Endothelial cell (in vitro differentiated cells): ENCODE data around the gene GRID1. TPM values are rescaled to one million over a fixed set of nuclear protein-coding genes. Genes with fewer than 3 reads are reported as not detected.

ENCODE experiments used
- DNase-seq: peaks from one replicate; pipeline ENCODE4 v3.0.0; 2021; ENCODE audit warnings: low spot score
- H3K27ac Mint-ChIP-seq: one replicate; pipeline ENCODE4 v1.8.0; 2021; ENCODE audit warnings: mixed read lengths, inconsistent platforms; ENCODE audit not compliant: unreplicated experiment
- H3K27me3 Mint-ChIP-seq: one replicate; pipeline ENCODE4 v1.8.0; 2021; ENCODE audit warnings: mild to moderate bottlenecking, moderate library complexity, mixed read lengths, inconsistent platforms; ENCODE audit not compliant: unreplicated experiment
- H3K36me3 Mint-ChIP-seq: one replicate; pipeline ENCODE4 v1.8.0; 2021; ENCODE audit warnings: mild to moderate bottlenecking, low read depth, mixed read lengths, inconsistent platforms; ENCODE audit not compliant: unreplicated experiment
- H3K4me1 Mint-ChIP-seq: one replicate; pipeline ENCODE4 v1.8.0; 2021; ENCODE audit warnings: mild to moderate bottlenecking, mixed read lengths, inconsistent platforms; ENCODE audit not compliant: unreplicated experiment
- H3K4me3 Mint-ChIP-seq: one replicate; pipeline ENCODE4 v1.8.0; 2021; ENCODE audit warnings: mild to moderate bottlenecking, mixed read lengths, inconsistent platforms; ENCODE audit not compliant: unreplicated experiment
- H3K9me3 Mint-ChIP-seq: one replicate; pipeline ENCODE4 v1.8.0; 2021; ENCODE audit warnings: mixed read lengths, inconsistent platforms; ENCODE audit not compliant: unreplicated experiment
- total RNA-seq: library from RNA; stranded (reverse); fragmentation: NEBNext Ultra II Directional; extraction: Animal tissue kit (Norgen Biotek cat#: 25700); gene quantifications from one replicate; pipeline ENCODE4 v1.2.1, GENCODE V29; 2021; ENCODE audit not compliant: unreplicated experiment
- TF ChIP-seq, protein P1 (sequence below): fragments of 200-600 bp; sonication (generic); IDR thresholded peaks from one replicate; pipeline ENCODE4 v1.5.0; 2021; ENCODE audit warnings: antibody characterized with exemption; ENCODE audit not compliant: unreplicated experiment

GRID1 gene
- total RNA-seq, 1 donor from 2014 or later = 0.26 TPM

- Mint-ChIP-seq H3K27me3 (peaks cover 15% of the 10 kb centered on the region), H3K4me3 (no peak overlapping the region), H3K27ac (no peak overlapping the region), H3K4me1 (peaks cover 6% of the 10 kb centered on the region), H3K9me3 (no peaks in the 10 kb centered on the region), H3K36me3 (no peaks in the 10 kb centered on the region)
- DNase-seq = no peak
- TF ChIP-seq, protein P1, sequence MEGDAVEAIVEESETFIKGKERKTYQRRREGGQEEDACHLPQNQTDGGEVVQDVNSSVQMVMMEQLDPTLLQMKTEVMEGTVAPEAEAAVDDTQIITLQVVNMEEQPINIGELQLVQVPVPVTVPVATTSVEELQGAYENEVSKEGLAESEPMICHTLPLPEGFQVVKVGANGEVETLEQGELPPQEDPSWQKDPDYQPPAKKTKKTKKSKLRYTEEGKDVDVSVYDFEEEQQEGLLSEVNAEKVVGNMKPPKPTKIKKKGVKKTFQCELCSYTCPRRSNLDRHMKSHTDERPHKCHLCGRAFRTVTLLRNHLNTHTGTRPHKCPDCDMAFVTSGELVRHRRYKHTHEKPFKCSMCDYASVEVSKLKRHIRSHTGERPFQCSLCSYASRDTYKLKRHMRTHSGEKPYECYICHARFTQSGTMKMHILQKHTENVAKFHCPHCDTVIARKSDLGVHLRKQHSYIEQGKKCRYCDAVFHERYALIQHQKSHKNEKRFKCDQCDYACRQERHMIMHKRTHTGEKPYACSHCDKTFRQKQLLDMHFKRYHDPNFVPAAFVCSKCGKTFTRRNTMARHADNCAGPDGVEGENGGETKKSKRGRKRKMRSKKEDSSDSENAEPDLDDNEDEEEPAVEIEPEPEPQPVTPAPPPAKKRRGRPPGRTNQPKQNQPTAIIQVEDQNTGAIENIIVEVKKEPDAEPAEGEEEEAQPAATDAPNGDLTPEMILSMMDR = no peak
Observed at GRCh38 chr10:86057708-86058107, 308.9 kb downstream of the GRID1 start.

GRCh38 chr10:86056672-86057071 lies 309.9 kb downstream of the GRID1 start:
- H3K4me1 Mint-ChIP-seq = peaks cover 6% of the 10 kb centered on the region
- H3K36me3 Mint-ChIP-seq = no peaks in the 10 kb centered on the region
- H3K9me3 Mint-ChIP-seq = no peaks in the 10 kb centered on the region
- TF ChIP-seq, protein P1 = no peak
- no peak overlapping the region for H3K27ac Mint-ChIP-seq
- H3K4me3 Mint-ChIP-seq = no peak overlapping the region
- no peak for DNase-seq
- peaks cover 12% of the 10 kb centered on the region for H3K27me3 Mint-ChIP-seq

GRCh38 chr10:86055928-86056327 lies 310.7 kb downstream of the GRID1 start:
- Mint-ChIP-seq H3K27me3 (peaks cover 7% of the 10 kb centered on the region), H3K9me3 (no peaks in the 10 kb centered on the region), H3K4me3 (no peak overlapping the region), H3K27ac (no peak overlapping the region), H3K36me3 (no peaks in the 10 kb centered on the region), H3K4me1 (peaks cover 3% of the 10 kb centered on the region)
- no peak for DNase-seq
- TF ChIP-seq, protein P1 = no peak

- DNase-seq = no peak
- TF ChIP-seq, protein P1 = no peak
- Mint-ChIP-seq H3K4me3 (no peak overlapping the region), H3K36me3 (no peaks in the 10 kb centered on the region), H3K9me3 (no peaks in the 10 kb centered on the region), H3K27ac (no peak overlapping the region), H3K4me1 (peaks cover 3% of the 10 kb centered on the region), H3K27me3 (peaks cover 9% of the 10 kb centered on the region)
Observed at GRCh38 chr10:86053675-86054074, 312.9 kb downstream of the GRID1 start.

GRCh38 chr10:86051586-86051985 lies 315.0 kb downstream of the GRID1 start:
- H3K27me3 Mint-ChIP-seq = peaks cover 4% of the 10 kb centered on the region
- TF ChIP-seq, protein P1 = no peak
- H3K36me3 Mint-ChIP-seq = no peaks in the 10 kb centered on the region
- DNase-seq = no peak
- H3K27ac Mint-ChIP-seq = no peak overlapping the region
- no peaks in the 10 kb centered on the region for H3K4me1 Mint-ChIP-seq
- no peaks in the 10 kb centered on the region for H3K9me3 Mint-ChIP-seq
- H3K4me3 Mint-ChIP-seq = no peak overlapping the region
